ENCODE measurements around the gene DCLK3.

The DCLK3 gene

DNA sequence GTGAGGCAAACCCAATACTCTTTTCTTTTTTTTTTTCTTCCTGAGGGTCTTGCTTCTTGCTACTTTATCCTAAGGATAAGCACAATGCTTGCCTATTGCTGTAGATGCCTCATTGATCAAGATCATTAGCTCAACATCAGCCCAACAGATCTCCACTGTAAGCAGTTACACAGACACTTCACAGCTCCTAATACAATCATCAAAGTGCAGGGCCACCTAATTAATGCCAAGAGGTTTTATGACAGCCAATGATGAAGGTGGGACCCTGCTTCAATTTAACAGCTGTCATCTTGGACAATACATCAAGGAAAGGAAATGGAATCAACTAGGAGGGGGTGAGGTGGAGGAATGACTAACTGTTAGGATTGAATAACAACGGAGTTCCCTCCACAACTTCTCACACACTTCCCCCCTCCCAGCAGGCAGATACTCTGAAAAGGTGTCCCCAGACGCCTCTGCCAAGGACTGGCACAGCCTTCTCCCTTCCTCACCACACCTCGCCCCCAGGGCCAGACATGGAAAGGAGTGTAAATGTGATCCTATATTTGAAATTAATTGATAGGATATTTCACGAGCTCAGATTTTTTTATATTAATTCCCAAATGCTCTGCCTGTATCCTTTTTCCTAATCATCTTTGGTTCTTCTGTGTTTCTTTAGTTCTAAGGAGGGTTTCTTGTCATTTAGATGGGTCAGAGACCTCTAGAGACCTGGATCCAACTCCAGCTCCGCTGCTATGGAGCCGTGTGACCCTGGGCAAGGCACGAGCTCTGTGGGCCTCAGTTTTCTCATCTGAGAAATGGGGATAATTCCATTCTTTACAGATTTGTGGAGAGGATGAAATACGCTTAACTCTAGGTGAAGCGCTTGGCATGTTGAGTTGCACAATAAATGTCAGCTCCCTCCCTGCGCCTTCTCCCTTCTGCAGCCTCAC lies 1.2 kb downstream of the DCLK3 start:
- DNase-seq = no peak

- DNase-seq = no peak
These were observed 2.6 kb downstream of the DCLK3 start for GRCh38 chr3:36761779-36762178.

DNA sequence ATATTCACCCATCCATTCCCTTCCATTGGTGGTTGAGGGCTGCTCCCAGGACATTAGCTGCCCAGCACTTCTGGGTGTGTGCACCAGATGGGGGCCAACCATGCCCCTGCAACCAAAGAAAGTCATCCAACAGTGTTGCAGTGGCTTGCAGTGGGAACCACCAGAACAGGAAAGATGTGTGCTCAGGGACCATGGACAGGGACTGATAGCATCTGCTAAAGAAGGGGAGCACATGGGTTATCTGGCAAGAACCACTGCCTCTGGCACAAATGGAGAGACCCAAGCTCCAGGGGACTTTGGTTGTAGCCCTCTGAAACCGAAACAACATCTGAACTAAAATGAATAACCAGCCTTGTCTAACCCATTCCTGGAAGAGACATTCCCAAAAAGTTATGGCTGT lies 8.1 kb downstream of the DCLK3 start:
- no peak for DNase-seq

GRCh38 chr3:36751326-36751725 lies 13.0 kb downstream of the DCLK3 start:
- DNase-seq = peak; percentile 91

DNA sequence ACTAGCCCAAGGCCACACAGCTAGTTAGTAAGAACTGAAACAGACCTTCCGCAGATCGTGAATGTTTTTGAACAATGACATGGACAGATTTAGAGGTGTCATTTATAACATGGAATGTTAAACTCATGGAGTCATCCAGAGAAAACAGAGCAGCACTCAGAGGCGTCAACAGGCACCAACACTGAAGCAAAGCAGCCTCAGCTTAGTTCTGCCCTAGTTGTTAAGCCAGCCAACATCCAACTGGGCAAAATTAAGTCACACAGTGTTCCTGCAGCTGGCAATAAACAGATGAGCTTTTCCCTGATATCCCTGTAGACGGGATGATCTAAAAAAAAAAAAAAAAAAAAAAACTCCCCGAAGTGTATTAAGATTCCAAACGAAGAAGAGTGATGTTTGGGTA lies 13.6 kb downstream of the DCLK3 start:
- DNase-seq = no peak

DNA sequence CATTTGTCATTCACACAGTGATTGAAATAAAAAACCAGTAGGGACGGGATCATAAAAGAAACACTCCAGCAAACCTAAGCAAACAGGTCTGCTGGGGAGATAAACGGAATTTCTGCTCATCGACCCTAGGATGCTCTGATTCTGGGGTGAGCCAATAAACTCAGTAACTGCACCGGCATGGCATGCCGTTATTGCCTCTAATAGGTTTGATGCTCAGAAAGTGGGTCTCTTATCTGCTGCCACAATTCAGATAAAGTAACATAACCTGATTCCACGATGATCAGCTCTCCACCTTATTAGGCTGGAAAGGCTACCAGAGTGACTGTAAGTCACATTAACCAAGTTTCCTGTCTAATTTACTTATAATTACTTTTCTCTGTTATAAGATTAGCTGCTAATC lies 19.6 kb downstream of the DCLK3 start:
- no peak for DNase-seq

DNA sequence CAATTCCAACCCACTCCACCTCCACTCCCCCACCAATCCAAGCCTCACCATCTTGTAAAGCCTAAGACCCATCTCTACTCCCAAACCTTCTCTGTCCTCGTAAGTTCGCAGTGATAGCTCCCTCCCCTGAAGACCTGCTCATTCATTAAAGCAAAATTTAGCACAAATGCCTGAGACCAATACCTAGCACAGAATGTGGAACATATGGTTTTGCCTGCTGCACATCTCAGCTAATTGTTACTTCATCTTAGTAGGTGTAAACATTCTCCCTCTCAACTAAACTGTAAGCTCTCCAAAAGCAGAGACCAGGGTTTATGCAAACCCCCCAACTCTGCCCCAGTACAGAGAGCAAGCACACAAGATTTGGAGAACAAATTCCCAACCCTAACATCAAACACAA lies 20.5 kb downstream of the DCLK3 start:
- DNase-seq = no peak

- DNase-seq = no peak
These were observed 23.1 kb downstream of the DCLK3 start for GRCh38 chr3:36741285-36741684.

- DNase-seq = no peak
These were observed 23.6 kb downstream of the DCLK3 start for GRCh38 chr3:36740787-36741186.

- DNase-seq = no peak
These were observed 25.7 kb downstream of the DCLK3 start for GRCh38 chr3:36738702-36739101.

GRCh38 chr3:36736301-36736700 lies 28.1 kb downstream of the DCLK3 start:
- DNase-seq = no peak

DNA sequence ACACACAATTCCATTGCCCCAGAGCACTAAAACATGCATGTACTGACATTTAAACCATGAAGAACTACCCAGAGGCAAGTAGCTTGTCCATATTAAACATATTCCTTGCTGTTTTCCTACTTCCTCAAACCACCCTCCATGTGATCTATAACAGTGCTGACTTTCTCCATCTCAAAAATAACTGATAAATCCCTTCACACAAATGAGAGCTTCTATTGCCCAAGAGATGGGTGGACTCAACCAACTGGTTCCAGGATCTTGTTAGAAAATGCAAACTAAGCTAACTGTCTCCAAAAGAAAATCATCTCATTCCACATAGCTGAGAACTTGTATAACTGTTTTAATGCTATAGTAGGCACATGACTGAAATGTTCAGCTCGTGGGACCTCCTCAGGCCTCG lies 29.6 kb downstream of the DCLK3 start:
- peak; percentile 60 for DNase-seq

DNA sequence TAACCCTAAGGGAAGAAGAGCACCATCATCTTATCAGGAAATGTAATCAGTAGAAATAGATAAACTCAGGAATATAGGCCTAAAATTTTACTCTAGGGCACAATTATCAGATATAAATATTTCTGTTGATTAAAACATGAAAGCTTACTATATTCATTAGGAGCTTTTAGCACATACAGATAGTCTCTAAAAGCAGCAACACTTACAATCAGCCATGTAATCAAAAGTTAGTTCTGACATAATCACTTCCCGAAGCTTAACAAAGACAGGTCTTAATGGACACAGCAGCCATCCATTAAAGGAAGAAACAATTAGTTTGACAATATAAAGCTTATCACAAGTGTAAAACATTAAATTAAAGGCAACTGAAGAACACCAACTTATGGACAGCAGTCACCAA lies 30.6 kb downstream of the DCLK3 start:
- DNase-seq = no peak

DNA sequence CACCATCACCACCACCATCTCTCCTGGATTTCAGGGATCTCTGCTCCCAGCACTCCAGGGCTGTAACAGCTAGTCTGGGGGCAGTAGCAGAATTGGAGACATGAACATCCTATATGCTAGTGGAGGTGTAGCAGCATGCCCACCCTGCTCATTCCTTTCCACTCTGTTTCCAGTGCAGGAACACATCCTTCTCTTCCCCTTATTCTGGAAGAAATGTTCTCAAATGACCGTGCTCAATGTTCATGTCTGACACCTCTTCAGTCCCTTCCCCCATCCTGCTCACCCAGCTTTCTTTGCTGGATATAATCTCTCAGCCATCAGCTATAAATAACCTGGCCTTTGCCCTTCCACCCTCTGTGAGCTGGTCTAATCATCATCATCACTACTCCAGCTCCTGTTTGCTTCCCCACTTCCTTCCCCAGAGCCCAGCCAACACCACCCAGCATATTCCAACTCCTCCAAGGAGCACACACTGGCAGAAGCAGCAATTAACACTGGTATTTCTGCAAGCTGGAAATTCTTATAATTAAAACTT lies 31.1 kb downstream of the DCLK3 start:
- DNase-seq = no peak

GRCh38 chr3:36730966-36731365 lies 33.4 kb downstream of the DCLK3 start:
- no peak for DNase-seq

DNA sequence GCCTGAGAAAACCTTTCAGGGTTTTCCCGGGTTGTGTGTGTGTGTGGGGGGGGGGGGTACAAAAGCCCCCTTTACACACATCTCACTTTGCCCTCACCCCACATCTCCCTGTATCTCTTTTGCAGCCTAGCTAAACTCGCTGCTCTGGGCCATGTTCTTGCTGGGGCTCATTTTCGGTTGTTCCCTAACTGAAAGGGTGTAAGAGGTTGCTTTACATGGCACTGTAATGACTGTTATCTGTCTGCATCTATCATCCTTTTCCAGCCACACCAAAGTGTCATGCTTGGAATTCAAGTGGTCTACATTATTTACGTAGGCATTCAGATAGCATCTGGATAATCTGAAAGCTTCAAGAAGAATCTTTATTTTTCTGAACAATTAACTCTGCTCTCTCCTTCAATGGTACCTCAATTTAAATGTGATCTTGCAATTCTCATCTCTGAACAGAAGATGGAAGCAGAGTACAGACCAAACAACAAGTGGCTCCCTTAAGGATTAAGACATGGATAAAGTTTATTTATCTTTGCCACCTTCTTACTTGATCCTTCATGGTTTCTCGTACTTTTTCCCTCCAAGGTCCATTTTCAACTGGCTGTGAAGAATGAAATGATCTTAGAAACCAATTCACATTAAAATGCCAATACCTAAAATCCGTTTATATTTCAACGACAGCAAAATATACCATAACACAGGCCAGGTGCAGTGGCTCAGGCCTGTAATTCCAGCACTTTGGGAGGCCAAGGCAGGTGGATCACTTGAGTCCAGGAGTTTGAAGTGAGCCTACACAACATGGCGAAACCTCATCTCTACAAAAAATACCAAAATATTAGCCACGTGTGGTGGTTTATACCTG lies 34.9 kb downstream of the DCLK3 start:
- peak; percentile 34 for DNase-seq

DNA sequence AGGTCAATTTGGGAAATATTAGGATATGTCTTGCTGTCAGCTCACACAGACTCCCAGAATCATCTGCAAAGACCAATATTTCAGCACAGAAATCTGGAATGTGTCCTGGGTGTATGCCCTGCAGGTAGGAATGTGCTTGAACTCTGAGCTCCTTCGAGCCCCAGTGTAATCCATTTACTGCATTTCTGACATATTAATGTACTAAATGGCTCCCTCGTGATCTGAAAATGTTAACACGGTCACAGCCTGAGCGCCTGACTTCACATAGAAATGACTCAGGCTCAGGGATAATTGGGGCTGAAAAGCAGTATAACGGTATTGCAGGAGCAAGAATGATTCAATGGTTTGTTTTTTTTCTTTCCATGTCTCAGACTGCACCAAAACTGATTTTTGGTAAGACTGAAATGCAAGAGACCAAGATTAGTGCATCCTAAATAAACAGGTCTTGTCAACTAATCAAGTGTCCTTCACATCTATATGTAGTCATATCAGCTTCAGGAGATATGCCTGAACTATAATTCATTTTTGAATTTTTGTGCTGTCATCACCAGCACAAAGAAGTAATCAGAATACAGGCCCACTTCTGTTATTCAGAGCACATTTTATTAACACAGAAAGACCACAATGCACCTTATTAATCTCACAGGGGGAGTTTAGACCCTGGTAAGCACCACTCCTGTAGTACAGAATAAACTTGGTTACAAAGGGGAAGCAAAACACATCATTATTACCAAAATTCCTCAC lies 49.8 kb downstream of the DCLK3 start:
- DNase-seq = no peak

- no peak for DNase-seq
These were observed 50.4 kb downstream of the DCLK3 start for GRCh38 chr3:36713904-36714303.

DNA sequence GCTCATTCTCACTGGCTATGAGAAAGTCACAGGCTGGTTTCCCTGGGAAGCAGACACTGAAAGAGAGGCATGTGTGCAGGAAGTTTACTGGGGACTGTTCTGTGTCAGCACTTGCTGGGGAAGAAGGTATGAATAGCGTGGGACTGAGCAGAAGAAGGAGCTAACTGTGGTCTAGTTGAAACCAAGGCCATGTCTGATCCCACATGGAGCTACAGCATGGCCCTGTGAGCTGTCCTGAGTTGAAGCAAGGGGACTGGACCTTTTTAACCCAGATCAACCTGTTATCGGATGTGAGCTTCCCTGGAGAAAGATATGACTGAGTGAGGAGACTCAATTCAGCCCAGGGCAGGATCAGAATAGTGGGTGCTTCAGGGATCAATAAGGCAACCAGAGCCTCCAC lies 53.7 kb downstream of the DCLK3 start:
- DNase-seq = no peak

GRCh38 chr3:36709826-36710365 lies 54.5 kb downstream of the DCLK3 start:
- peak; percentile 11 for DNase-seq

DNA sequence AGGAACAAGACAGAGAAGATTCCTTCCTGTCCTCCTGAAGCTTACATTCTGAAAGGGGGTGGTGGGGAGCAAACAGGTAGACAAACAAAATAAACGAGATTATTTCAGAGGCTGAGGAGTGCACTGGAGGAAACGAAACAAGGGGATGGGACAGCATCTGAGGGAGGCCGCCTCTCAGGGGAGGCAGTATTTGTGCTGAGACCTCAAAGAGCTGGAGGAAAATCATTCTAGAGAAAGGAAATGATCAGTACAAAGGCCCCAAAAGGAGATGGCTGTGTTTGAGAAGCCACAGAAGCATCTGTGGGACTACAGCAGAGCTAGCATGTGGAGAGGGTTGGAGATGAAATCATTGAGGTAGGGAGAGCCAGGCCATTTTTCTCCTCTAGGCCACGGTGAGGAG lies 55.1 kb downstream of the DCLK3 start:
- no peak for DNase-seq

- DNase-seq = peak; percentile 56
These were observed 56.5 kb downstream of the DCLK3 start for GRCh38 chr3:36707623-36708409.

Measured in MV-4-11 (cell line).